Measurements from ENCODE around the gene PLCH1.

PLCH1 gene

GRCh38 chr3:155670335-155670734, 74.5 kb downstream of the PLCH1 start:
- Histone ChIP-seq H3K27me3 (ENCODE audit: insufficient read depth, low read length) (no peaks in the 10 kb centered on the region), H3K4me2 (ENCODE audit: low read length) (no peak overlapping the region), H3K4me3 (ENCODE audit: low read depth, low read length, poor library complexity, severe bottlenecking) (no peak overlapping the region), H3K9ac (ENCODE audit: low read length) (no peak overlapping the region), H3K4me1 (ENCODE audit: insufficient read depth, low read length, severe bottlenecking) (no peaks in the 10 kb centered on the region), H3K27ac (ENCODE audit: low read depth, low read length, poor library complexity, severe bottlenecking) (no peak overlapping the region), H3K9me3 (ENCODE audit: low read length) (no peaks in the 10 kb centered on the region), H3F3A (ENCODE audit: insufficient read depth, low read length) (no peaks in the 10 kb centered on the region), H3K9me2 (ENCODE audit: low read depth, low read length) (no peaks in the 10 kb centered on the region), H3K79me2 (ENCODE audit: insufficient read depth, low read length) (no peaks in the 10 kb centered on the region), H4K20me1 (ENCODE audit: insufficient read depth, low read length) (no peaks in the 10 kb centered on the region), H3K36me3 (ENCODE audit: insufficient read depth, low read length) (no peaks in the 10 kb centered on the region), H2AFZ (ENCODE audit: low read length) (no peak overlapping the region)
- TF ChIP-seq CTCF (IDR thresholded peaks at IDR 0.05; ENCODE audit: low read length) (no peak), EZH2 (IDR thresholded peaks at IDR 0.05; ENCODE audit: borderline replicate concordance, low read length) (no peak)

- Histone ChIP-seq H2AFZ (ENCODE audit: low read length) (no peak overlapping the region), H3K79me2 (ENCODE audit: insufficient read depth, low read length) (no peaks in the 10 kb centered on the region), H3F3A (ENCODE audit: insufficient read depth, low read length) (no peaks in the 10 kb centered on the region), H3K9me2 (ENCODE audit: low read depth, low read length) (no peaks in the 10 kb centered on the region), H3K4me3 (ENCODE audit: low read depth, low read length, poor library complexity, severe bottlenecking) (no peak overlapping the region), H3K27ac (ENCODE audit: low read depth, low read length, poor library complexity, severe bottlenecking) (no peak overlapping the region), H4K20me1 (ENCODE audit: insufficient read depth, low read length) (no peaks in the 10 kb centered on the region), H3K36me3 (ENCODE audit: insufficient read depth, low read length) (no peaks in the 10 kb centered on the region), H3K9ac (ENCODE audit: low read length) (no peak overlapping the region), H3K27me3 (ENCODE audit: insufficient read depth, low read length) (no peaks in the 10 kb centered on the region), H3K9me3 (ENCODE audit: low read length) (no peaks in the 10 kb centered on the region), H3K4me1 (ENCODE audit: insufficient read depth, low read length, severe bottlenecking) (peaks cover 6% of the 10 kb centered on the region), H3K4me2 (ENCODE audit: low read length) (no peak overlapping the region)
- TF ChIP-seq CTCF (IDR thresholded peaks at IDR 0.05; ENCODE audit: low read length), result no peak
- TF ChIP-seq EZH2 (IDR thresholded peaks at IDR 0.05; ENCODE audit: borderline replicate concordance, low read length), result no peak
Measured at GRCh38 chr3:155667988-155668387, 76.9 kb downstream of the PLCH1 start.

- H3K4me1 ChIP-seq (ENCODE audit: insufficient read depth, low read length, severe bottlenecking), result peaks cover 6% of the 10 kb centered on the region
- no peak overlapping the region for H3K4me3 ChIP-seq (ENCODE audit: low read depth, low read length, poor library complexity, severe bottlenecking)
- H3K79me2 ChIP-seq (ENCODE audit: insufficient read depth, low read length), result no peaks in the 10 kb centered on the region
- H3K36me3 ChIP-seq (ENCODE audit: insufficient read depth, low read length), result no peaks in the 10 kb centered on the region
- no peaks in the 10 kb centered on the region for H3K9me2 ChIP-seq (ENCODE audit: low read depth, low read length)
- no peak overlapping the region for H3K4me2 ChIP-seq (ENCODE audit: low read length)
- TF ChIP-seq EZH2 (IDR thresholded peaks at IDR 0.05; ENCODE audit: borderline replicate concordance, low read length) (no peak), CTCF (IDR thresholded peaks at IDR 0.05; ENCODE audit: low read length) (no peak)
- no peak overlapping the region for H3K9ac ChIP-seq (ENCODE audit: low read length)
- H3K9me3 ChIP-seq (ENCODE audit: low read length), result no peaks in the 10 kb centered on the region
- no peak overlapping the region for H3K27ac ChIP-seq (ENCODE audit: low read depth, low read length, poor library complexity, severe bottlenecking)
- H3F3A ChIP-seq (ENCODE audit: insufficient read depth, low read length), result no peaks in the 10 kb centered on the region
- H4K20me1 ChIP-seq (ENCODE audit: insufficient read depth, low read length), result no peaks in the 10 kb centered on the region
- H2AFZ ChIP-seq (ENCODE audit: low read length), result no peak overlapping the region
- H3K27me3 ChIP-seq (ENCODE audit: insufficient read depth, low read length), result no peaks in the 10 kb centered on the region
Measured at GRCh38 chr3:155664925-155665695, 79.8 kb downstream of the PLCH1 start.
